ENCODE data around the gene TRIM27. TPM values are rescaled to one million over a fixed set of nuclear protein-coding genes. Genes with fewer than 3 reads are reported as not detected.

The TRIM27 gene
- polyA plus RNA-seq, 1 donor from 2014 or later, result 79.7 TPM

- peak overlapping the region; percentile 44 for H2AFZ ChIP-seq (ENCODE audit: low read depth, low read length)
- peak overlapping the region; percentile 57 for H3K4me2 ChIP-seq (ENCODE audit: low read length)
- peak overlapping the region; percentile 83 for H3K27ac ChIP-seq (ENCODE audit: low read length)
- no peaks in the 10 kb centered on the region for H3K36me3 ChIP-seq (ENCODE audit: insufficient read depth, low read length)
- peak overlapping the region; percentile 67 for H3K9ac ChIP-seq (ENCODE audit: low read length)
- peaks cover 3% of the 10 kb centered on the region for H3F3A ChIP-seq (ENCODE audit: insufficient read depth, low read length, poor library complexity, severe bottlenecking)
- H3K9me3 ChIP-seq (ENCODE audit: low read length), result no peaks in the 10 kb centered on the region
- no peaks in the 10 kb centered on the region for H3K79me2 ChIP-seq (replicated peaks; ENCODE audit: insufficient read depth, low read length)
- no peaks in the 10 kb centered on the region for H4K20me1 ChIP-seq (ENCODE audit: insufficient read depth)
- TF ChIP-seq SMC3 (conservative IDR thresholded peaks at IDR 0.05; ENCODE audit: poor library complexity), result peak; percentile 26
- TF ChIP-seq RAD21 (conservative IDR thresholded peaks at IDR 0.05), result peak; percentile 33
- peak; percentile 87 for TF ChIP-seq POLR2AphosphoS5 (IDR thresholded peaks at IDR 0.05)
- TF ChIP-seq REST (IDR thresholded peaks at IDR 0.05; ENCODE audit: borderline replicate concordance), result peak; percentile 73
- no peak for TF ChIP-seq EZH2 (IDR thresholded peaks at IDR 0.05; ENCODE audit: borderline replicate concordance, insufficient read depth, low read length, poor library complexity, severe bottlenecking)
- no peak for TF ChIP-seq MXI1 (conservative IDR thresholded peaks at IDR 0.05; ENCODE audit: poor library complexity, severe bottlenecking)
- peak; percentile 18 for TF ChIP-seq TAF1 (IDR thresholded peaks at IDR 0.05; ENCODE audit: low read depth)
- TF ChIP-seq CTCF (IDR thresholded peaks at IDR 0.05; ENCODE audit: poor library complexity, severe bottlenecking), result no peak
- no peak for TF ChIP-seq EP300 (conservative IDR thresholded peaks at IDR 0.05; ENCODE audit: poor library complexity, severe bottlenecking)
- H3K9me2 ChIP-seq (ENCODE audit: insufficient read depth, low read length), result no peaks in the 10 kb centered on the region
- H3K27me3 ChIP-seq (ENCODE audit: insufficient read depth, low read depth, low read length), result no peaks in the 10 kb centered on the region
- peak overlapping the region; percentile 94 for H3K4me3 ChIP-seq (ENCODE audit: low read length)
Observed at GRCh38 chr6:28895131-28895812, 28.5 kb downstream of the TRIM27 start.

- no peak overlapping the region for H2AFZ ChIP-seq (ENCODE audit: low read depth, low read length)
- no peaks in the 10 kb centered on the region for H4K20me1 ChIP-seq (ENCODE audit: insufficient read depth)
- H3K9me3 ChIP-seq (ENCODE audit: low read length), result no peaks in the 10 kb centered on the region
- H3K79me2 ChIP-seq (replicated peaks; ENCODE audit: insufficient read depth, low read length), result no peaks in the 10 kb centered on the region
- H3K4me3 ChIP-seq (ENCODE audit: low read length), result no peak overlapping the region
- no peaks in the 10 kb centered on the region for H3K36me3 ChIP-seq (ENCODE audit: insufficient read depth, low read length)
- no peak overlapping the region for H3K27ac ChIP-seq (ENCODE audit: low read length)
- H3K4me2 ChIP-seq (ENCODE audit: low read length), result no peak overlapping the region
- TF ChIP-seq SMC3 (conservative IDR thresholded peaks at IDR 0.05; ENCODE audit: poor library complexity), result no peak
- TF ChIP-seq EZH2 (IDR thresholded peaks at IDR 0.05; ENCODE audit: borderline replicate concordance, insufficient read depth, low read length, poor library complexity, severe bottlenecking), result no peak
- TF ChIP-seq MXI1 (conservative IDR thresholded peaks at IDR 0.05; ENCODE audit: poor library complexity, severe bottlenecking), result no peak
- TF ChIP-seq POLR2AphosphoS5 (IDR thresholded peaks at IDR 0.05), result no peak
- TF ChIP-seq REST (IDR thresholded peaks at IDR 0.05; ENCODE audit: borderline replicate concordance), result no peak
- no peak for TF ChIP-seq RAD21 (conservative IDR thresholded peaks at IDR 0.05)
- no peaks in the 10 kb centered on the region for H3K9me2 ChIP-seq (ENCODE audit: insufficient read depth, low read length)
- H3K9ac ChIP-seq (ENCODE audit: low read length), result no peak overlapping the region
- peaks cover 3% of the 10 kb centered on the region for H3F3A ChIP-seq (ENCODE audit: insufficient read depth, low read length, poor library complexity, severe bottlenecking)
- no peaks in the 10 kb centered on the region for H3K27me3 ChIP-seq (ENCODE audit: insufficient read depth, low read depth, low read length)
Observed at GRCh38 chr6:28893172-28893799, 30.5 kb downstream of the TRIM27 start.
